PFSK-1 (cell line): ENCODE results near the gene CFAP77.

ENCODE experiments used
- FOXP2 ChIP-seq: optimal IDR thresholded peaks from 2 replicates; pipeline ENCODE3; 2011; ENCODE audit warnings: borderline replicate concordance, control low read depth, inconsistent platforms; ENCODE audit not compliant: insufficient read depth; ENCODE audit errors: extremely low read length, extremely low read depth
- POLR2AphosphoS5 ChIP-seq: IDR thresholded peaks from 2 replicates; pipeline ENCODE4 v1.6.1; 2012; ENCODE audit warnings: low read depth, mild to moderate bottlenecking, control low read depth, low read length, moderate library complexity
- SIN3A ChIP-seq: IDR thresholded peaks from 2 replicates; pipeline ENCODE4 v1.6.1; 2012; ENCODE audit warnings: mild to moderate bottlenecking, low read length, moderate library complexity, borderline replicate concordance; ENCODE audit not compliant: insufficient read depth
- TAF1 ChIP-seq: IDR thresholded peaks from 2 replicates; pipeline ENCODE4 v1.6.1; 2012; ENCODE audit warnings: low read length, control low read depth, borderline replicate concordance; ENCODE audit not compliant: insufficient read depth
- TF ChIP-seq, protein P1 (sequence below), 2 experiments: IDR thresholded peaks; 2 replicates each; pipeline versions ENCODE4 v1.6.1 to v1.8.0; 2011 to 2012; ENCODE audit warnings: low read depth in 2 of 2, low read length in 2 of 2, control low read depth in 1 of 2, inconsistent platforms in 1 of 2, mild to moderate bottlenecking in 1 of 2, moderate library complexity in 1 of 2; ENCODE audit not compliant: insufficient read depth in 1 of 2

CFAP77 gene

DNA sequence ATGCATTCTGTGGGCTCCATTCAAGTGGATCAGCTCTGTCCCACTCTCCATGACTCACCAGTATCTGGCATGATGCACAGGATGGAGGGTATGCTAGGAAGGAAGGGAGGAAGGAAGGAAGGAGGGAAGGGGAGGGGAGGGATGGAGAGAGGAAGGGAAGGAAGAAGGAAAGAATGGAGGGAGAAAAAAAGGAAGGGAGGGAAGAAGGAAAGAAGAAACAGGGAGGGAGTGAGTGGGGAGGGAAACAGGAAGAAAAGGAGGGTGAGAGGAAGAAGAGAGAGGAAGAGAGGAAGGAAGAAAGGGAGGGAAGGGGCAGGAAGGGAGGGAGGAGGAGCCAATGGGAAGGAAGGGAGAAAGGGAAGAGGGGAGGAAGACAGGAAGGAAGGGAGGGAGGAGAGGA, 167.1 kb downstream of the CFAP77 start:
- TF ChIP-seq SIN3A (no peak), TAF1 (no peak), POLR2AphosphoS5 (no peak), FOXP2 (no peak)
- TF ChIP-seq, protein P1, sequence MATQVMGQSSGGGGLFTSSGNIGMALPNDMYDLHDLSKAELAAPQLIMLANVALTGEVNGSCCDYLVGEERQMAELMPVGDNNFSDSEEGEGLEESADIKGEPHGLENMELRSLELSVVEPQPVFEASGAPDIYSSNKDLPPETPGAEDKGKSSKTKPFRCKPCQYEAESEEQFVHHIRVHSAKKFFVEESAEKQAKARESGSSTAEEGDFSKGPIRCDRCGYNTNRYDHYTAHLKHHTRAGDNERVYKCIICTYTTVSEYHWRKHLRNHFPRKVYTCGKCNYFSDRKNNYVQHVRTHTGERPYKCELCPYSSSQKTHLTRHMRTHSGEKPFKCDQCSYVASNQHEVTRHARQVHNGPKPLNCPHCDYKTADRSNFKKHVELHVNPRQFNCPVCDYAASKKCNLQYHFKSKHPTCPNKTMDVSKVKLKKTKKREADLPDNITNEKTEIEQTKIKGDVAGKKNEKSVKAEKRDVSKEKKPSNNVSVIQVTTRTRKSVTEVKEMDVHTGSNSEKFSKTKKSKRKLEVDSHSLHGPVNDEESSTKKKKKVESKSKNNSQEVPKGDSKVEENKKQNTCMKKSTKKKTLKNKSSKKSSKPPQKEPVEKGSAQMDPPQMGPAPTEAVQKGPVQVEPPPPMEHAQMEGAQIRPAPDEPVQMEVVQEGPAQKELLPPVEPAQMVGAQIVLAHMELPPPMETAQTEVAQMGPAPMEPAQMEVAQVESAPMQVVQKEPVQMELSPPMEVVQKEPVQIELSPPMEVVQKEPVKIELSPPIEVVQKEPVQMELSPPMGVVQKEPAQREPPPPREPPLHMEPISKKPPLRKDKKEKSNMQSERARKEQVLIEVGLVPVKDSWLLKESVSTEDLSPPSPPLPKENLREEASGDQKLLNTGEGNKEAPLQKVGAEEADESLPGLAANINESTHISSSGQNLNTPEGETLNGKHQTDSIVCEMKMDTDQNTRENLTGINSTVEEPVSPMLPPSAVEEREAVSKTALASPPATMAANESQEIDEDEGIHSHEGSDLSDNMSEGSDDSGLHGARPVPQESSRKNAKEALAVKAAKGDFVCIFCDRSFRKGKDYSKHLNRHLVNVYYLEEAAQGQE (IDR thresholded peaks at IDR 0.05; ENCODE audit: insufficient read depth in 1 of 2, low read depth in 2 of 2, low read length in 2 of 2): no peak

DNA sequence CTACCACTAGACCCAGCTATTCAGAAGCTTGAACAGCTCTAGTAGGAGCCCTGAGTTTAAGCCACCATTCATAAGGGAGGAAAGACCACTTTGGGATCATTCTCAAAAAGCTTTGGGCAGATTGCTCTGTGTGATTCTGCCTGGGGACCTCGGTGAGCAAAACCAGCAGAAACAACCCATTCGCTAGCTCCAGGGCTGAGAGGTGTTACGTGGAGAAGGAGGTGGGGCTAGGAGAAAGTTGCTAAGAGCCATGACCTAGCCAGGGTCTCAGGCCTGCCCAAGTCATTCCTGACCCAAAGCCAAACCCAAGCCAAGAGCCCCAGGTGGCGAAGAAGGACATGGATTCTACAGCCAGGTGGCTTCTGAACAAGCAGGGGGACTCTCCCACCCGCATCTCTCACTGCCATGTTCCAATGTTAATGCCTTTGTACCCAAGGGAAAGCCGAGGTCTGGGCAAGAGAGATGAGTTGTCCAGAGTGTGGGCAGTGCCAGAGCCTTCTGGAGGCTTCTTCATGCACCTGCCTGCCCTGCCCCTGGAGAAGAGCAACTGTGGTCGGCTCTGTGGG, 168.4 kb downstream of the CFAP77 start:
- no peak for TF ChIP-seq POLR2AphosphoS5
- no peak for TF ChIP-seq TAF1
- TF ChIP-seq SIN3A: no peak
- no peak for TF ChIP-seq FOXP2
- TF ChIP-seq, protein P1 (IDR thresholded peaks at IDR 0.05; ENCODE audit: insufficient read depth in 1 of 2, low read depth in 2 of 2, low read length in 2 of 2): no peak

DNA sequence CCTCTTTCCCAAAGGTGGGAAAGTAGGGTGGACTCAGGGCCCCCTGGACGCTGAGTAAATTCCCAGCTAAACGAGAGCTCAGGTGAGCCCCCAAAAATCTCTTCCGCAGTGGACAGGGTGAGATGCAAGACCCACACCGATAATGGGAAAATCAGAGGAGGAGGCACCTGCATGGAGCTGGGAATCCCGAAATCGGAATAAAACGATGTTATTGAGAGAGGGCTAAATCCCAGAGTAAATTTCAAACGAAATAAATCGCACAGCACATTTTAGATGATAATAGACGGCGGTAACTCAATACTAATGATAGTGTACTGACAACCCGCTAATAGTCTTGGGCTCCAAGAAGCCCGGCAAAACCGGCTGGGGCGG, 169.4 kb downstream of the CFAP77 start:
- no peak for TF ChIP-seq FOXP2
- no peak for TF ChIP-seq SIN3A
- TF ChIP-seq, protein P1 (IDR thresholded peaks at IDR 0.05; ENCODE audit: insufficient read depth in 1 of 2, low read depth in 2 of 2, low read length in 2 of 2): no peak

DNA sequence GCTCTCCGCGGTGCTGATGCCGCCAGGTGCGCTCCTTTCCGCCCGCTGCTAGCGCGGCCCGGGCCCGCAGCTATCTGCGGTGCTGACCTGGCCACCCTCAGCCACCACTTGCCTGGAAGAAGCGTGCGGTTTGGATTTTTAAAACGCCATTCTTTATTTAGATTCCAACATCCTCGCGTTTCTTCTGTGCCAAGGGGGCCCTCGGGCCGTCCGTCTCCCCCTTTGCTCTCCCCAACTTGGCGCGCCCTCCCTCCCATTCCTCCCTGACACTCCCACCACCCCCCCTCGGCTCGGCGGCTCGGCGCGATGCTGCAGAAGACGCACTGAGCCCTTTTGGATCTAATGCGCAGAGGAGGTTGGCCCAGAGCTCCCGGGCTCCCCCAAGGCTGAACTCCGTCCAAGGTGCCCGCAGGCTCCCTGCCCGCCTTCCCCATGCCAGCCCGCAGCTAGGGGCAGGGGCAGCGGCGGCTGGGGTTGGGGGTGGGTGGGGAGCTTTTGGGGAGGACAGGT, 172.3 kb downstream of the CFAP77 start, which contains the start of gene BARHL1:
Gene BARHL1 (plus strand): TSS at position 331 of the 510 bp plus-strand sequence. CDS start 192 bp downstream, outside the sequence.
- TF ChIP-seq, protein P1 (IDR thresholded peaks at IDR 0.05; ENCODE audit: insufficient read depth in 1 of 2, low read depth in 2 of 2, low read length in 2 of 2): no peak
- no peak for TF ChIP-seq SIN3A
